ENCODE results near the gene UBE2QL1.

The UBE2QL1 gene

GRCh38 chr5:6541256-6542013 lies 92.8 kb downstream of the UBE2QL1 start:
- DNase-seq: no peak

DNA sequence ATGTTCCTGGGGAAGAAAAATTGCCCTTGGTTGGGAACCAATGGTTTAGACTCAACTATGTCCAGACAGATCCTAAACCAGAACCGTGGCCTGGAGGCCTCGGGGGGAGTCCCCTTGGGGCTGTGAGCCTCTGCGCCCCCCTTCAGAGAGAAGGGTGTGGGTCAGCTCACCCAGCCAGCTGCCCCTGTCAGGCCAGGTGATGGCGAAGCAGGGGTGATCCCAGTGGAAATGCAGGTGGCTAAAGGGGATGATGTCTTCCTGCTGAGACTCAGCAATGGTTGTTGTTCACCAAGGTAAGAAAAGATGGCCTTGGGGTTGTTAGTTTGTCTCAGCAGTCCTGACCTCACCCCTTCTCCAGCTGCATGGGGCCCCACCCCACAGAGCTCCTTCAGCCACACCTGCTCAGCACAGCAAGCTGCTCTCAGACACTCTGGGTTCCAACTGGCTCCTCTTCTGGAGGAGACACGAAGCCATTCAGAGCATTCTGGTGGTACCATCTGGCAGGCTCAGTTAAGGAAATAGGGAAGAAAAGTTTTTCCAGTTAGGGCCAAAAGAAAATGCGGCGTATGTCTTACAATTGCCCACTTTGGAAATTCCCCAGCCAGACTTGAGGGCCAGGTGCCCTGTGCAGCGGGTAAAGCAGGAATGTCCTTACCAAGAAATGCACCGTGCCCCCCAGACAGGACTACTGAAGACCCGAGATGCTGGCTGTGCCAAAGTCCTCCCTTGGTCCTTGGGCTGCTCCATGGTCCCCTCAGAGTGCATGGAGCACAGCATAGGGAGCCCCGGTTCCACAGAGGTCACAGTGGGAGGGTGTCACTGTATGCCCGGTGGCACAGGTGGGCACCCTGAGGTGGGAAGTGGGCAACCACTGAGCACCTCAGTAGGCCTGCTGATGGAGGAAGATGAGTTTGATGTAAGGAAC lies 94.0 kb downstream of the UBE2QL1 start:
- DNase-seq: no peak

- no peak for DNase-seq
Measured at GRCh38 chr5:6543346-6543730, 94.7 kb downstream of the UBE2QL1 start.

DNA sequence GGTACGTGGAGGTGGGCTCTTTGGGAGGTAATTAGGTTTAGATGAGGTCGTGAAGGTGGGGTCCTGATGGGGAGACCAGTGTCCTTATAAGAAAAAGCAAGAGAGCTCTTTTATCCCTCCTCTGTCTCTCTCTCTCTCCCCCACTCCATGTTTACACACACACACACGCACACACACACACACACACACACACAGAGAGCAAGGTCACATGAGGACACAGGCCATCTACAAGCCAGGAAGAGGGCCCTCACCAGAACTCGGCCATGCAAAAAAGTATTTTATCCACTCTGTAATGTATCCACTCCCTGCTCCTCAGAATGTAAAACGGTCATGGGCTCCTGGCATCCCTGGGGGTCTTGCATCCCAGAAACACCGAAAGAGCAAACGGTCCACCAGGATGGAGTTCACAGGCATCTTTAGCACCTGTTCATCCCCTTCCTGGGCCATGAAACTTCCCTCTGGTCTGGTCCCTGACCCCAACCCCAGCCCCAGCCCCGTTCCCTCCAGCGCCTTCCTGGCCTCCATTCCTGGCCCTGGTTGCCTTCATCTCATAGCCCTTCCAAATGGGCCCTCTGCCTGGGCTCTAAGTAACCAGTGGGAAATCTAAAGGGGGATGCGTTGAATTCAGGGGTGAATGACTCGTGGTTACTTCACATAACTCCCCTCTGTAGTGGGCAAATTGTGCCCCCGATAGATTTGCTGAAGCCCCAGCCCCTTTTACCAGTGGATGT lies 95.3 kb downstream of the UBE2QL1 start:
- no peak for DNase-seq

Data from activated gamma-delta T cell (primary cell).